ENCODE results near the gene USP22.
"Not testable (repeated sequence)": the region's sequence is repeated elsewhere in the genome, so short reads cannot be mapped to it uniquely, and the experiment has no call there.

DNA sequence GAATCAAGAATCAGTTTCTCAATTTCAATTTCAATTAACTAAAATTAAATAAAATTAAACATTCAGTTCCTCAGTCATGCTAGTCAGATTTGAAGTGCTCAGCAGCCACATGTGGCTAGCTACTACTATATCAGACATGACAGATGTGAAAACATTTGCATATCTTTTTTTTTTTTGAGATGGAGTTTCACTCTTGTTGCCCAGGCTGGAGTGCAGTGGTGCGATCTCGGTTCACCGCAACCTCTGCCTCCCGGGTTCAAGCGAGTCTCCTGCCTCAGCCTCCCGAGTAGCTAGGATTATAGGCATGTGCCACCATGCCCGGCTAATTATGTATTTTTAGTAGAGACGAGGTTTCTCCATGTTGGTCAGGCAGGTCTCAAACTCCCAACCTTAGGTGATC lies 10.2 kb upstream of the USP22 start:
- TF ChIP-seq CTCF, POLR2A (IDR thresholded peaks at IDR 0.05): not testable (repeated sequence)

Data from esophagus squamous epithelium (tissue), 4 donors.